ENCODE results near the gene CEMIP. TPM values are rescaled to one million over a fixed set of nuclear protein-coding genes. Genes with fewer than 3 reads are reported as not detected.

The CEMIP gene
- total and polyA plus RNA-seq, 10 of the 15 experiments (the other 5 are each of a cell fraction or from before 2014, with no cell fraction given): 0.01 to 0.44 (median 0.16) TPM; not detected in 6

DNA sequence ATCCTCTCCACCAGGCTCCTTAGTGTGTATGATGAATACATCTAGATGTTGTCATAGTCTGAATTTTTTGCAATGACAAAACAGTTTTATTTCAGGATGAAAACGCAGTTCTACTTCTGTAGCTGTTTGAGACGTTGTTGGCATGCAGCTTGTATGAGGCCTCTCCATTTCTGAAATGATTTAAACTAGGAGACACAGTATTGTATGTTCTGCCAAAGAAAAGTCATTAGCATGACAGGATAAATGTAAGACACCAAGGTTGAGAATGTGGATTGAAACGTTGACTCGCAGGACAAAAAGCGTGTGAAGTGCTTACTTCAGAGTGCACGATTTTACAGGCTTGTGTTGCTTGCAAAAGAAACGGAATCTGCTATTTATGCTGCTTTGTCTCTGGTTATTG is 48.8 kb upstream of the CEMIP start (continued):
- TF ChIP-seq TBL1XR1 (IDR thresholded peaks at IDR 0.05; ENCODE audit: low read depth, low read length) (no peak), BRCA1 (IDR thresholded peaks at IDR 0.05; ENCODE audit: low read depth, low read length) (no peak), STAT3 (IDR thresholded peaks at IDR 0.05; ENCODE audit: low read depth, low read length) (no peak)

DNA sequence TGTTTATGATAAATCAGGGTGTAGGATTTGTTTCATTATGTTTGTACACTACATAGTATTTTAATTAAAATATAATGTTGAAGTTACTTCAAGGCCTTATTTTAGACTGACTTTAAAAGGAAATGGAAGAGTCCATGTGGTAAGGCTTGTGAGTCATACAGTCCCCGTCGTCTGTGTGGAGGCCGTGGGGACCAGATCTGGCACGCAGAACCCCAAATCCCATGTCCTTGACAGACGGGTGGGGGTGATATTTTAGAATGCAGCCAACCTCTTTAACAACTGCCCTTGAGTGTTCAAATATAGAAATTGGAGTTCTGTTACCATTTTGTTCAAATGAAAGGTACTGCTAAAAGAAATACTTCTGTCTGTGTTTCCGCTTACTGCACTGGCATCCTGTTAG is 48.2 kb upstream of the CEMIP start:
- Histone ChIP-seq H2AFZ (ENCODE audit: control insufficient read depth, low read depth, low read length) (no peak overlapping the region), H3K4me1 (ENCODE audit: control insufficient read depth, insufficient read depth, low read length) (no peaks in the 10 kb centered on the region), H3K79me2 (ENCODE audit: control insufficient read depth, insufficient read depth, low read length) (no peaks in the 10 kb centered on the region), H3K36me3 (ENCODE audit: control insufficient read depth in 2 of 2, insufficient read depth in 2 of 2, low read length in 1 of 2) (no peaks in the 10 kb centered on the region; a peak in 1 of 4 replicates), H3K4me3 (no peak overlapping the region), H3K4me2 (ENCODE audit: control insufficient read depth, insufficient read depth) (no peak overlapping the region), H3K9ac (ENCODE audit: control insufficient read depth, insufficient read depth, low read length) (no peak overlapping the region), H4K20me1 (ENCODE audit: control insufficient read depth, insufficient read depth) (no peaks in the 10 kb centered on the region; the same call in 1 of the 2 replicates), H3K9me3 (replicated peaks; ENCODE audit: control insufficient read depth, insufficient read depth, low read length) (no peaks in the 10 kb centered on the region), H3K27ac (ENCODE audit: control insufficient read depth, insufficient read depth) (no peak overlapping the region), H3K27me3 (replicated peaks in 1 of 2; ENCODE audit: control insufficient read depth in 2 of 2, insufficient read depth in 2 of 2, low read length in 1 of 2) (no peaks in the 10 kb centered on the region)
- RAD21 ChIA-PET (ENCODE audit: unreplicated experiment): no interaction called here
- WGBS (ENCODE audit: insufficient coverage, insufficient replicate concordance, low lambda C conversion rate, missing lambda C conversion rate): 66% methylated on average over 6 of the region's 6 CpGs
- BruUV-seq (replicated peaks): no TSS peak
- SMC1A ChIA-PET (ENCODE audit: uncharacterized antibody, unreplicated experiment): no interaction called here
- TF ChIP-seq RAD21 (IDR thresholded peaks at IDR 0.05; ENCODE audit: insufficient read depth, low read depth, low read length): no peak
- no peak for TF ChIP-seq SPI1 (IDR thresholded peaks at IDR 0.05; ENCODE audit: borderline replicate concordance, insufficient read depth, low read depth, low read length)
- TF ChIP-seq, protein P1, sequence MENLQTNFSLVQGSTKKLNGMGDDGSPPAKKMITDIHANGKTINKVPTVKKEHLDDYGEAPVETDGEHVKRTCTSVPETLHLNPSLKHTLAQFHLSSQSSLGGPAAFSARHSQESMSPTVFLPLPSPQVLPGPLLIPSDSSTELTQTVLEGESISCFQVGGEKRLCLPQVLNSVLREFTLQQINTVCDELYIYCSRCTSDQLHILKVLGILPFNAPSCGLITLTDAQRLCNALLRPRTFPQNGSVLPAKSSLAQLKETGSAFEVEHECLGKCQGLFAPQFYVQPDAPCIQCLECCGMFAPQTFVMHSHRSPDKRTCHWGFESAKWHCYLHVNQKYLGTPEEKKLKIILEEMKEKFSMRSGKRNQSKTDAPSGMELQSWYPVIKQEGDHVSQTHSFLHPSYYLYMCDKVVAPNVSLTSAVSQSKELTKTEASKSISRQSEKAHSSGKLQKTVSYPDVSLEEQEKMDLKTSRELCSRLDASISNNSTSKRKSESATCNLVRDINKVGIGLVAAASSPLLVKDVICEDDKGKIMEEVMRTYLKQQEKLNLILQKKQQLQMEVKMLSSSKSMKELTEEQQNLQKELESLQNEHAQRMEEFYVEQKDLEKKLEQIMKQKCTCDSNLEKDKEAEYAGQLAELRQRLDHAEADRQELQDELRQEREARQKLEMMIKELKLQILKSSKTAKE (IDR thresholded peaks at IDR 0.05; ENCODE audit: low read depth, poor library complexity, severe bottlenecking): no peak
- TF ChIP-seq RAD51 (IDR thresholded peaks at IDR 0.05): no peak
- TF ChIP-seq CBFB (IDR thresholded peaks at IDR 0.05; ENCODE audit: low read depth): no peak
- no peak for FAIRE-seq
- DNase-seq (ENCODE audit: low read depth, low spot score): no peak
- intact Hi-C loops (cut with micrococcal nuclease; ENCODE audit: unreplicated experiment): no loop called here
- in situ Hi-C loops (cut with MboI): no loop called here
- POLR2A ChIA-PET: no interaction called here
- CTCF ChIA-PET: interaction anchor here (0.6 kb wide), 1 partner anchor 45 kb away, joined by 3 read pairs; no protein-coding TSS in a partner anchor
- no peak for ATAC-seq

Data from GM12878 (cell line).